GM12864 (cell line): ENCODE measurements around the gene ADNP.
A peak's percentile ranks its signal among the peaks of the same experiment; 100 is the strongest.
"Not testable (repeated sequence)": the region's sequence is repeated elsewhere in the genome, so short reads cannot be mapped to it uniquely, and the experiment has no call there.

ENCODE experiments used
- DNase-seq: peaks from one replicate; pipeline ENCODE4 v3.0.0-alpha.2; 2011; ENCODE audit warnings: low read depth
- H3K4me3 ChIP-seq: 2 replicates; pipeline ENCODE4 v1.5.1; 2011; ENCODE audit warnings: mild to moderate bottlenecking, low read depth, low read length, control low read depth
- TF ChIP-seq, protein P1 (sequence below): IDR thresholded peaks from 2 replicates; pipeline ENCODE4 v1.5.1; 2011; ENCODE audit warnings: low read depth, mild to moderate bottlenecking, moderate library complexity, low read length, control low read depth, inconsistent platforms; ENCODE audit errors: missing control alignments

The ADNP gene

DNA sequence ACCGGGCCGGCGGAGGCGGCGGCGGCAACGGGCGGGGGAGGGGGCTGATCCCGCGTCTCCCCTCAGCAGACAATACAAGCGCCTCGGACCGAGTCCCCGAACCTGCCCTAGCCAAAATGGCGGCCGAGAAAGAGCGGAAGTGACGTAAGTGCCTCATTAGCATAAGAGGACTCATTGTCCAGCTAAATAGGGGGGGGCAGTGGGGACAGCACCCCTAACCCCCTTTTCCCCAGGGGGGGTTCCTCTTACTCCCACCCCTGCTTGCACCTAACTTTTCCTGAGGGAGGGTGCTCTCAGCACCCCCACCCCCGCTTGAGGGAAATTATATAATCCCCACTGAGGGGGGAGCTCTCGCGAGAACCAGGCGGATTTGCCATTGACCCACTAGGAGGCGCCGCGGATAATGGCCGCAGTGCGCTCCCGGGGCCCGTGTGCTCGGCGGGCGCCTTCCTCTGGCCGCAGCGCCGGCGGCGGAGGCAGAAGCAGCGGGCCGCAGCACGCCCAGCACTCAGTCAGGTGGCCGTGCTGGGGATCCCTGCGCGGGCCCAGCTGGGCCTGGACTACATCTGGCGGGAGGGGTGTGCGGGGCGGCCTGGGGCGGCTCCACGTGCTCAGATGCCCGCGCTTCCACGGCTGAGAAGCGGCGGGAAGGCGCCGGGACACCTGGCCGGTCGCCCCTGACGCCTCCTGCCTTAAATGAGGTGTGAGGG lies at the start of gene ADNP:
ADNP (minus strand) TSS at position 132 of the 710 bp plus-strand sequence. CDS start 27,441 bp downstream, outside the sequence.
- TF ChIP-seq, protein P1, sequence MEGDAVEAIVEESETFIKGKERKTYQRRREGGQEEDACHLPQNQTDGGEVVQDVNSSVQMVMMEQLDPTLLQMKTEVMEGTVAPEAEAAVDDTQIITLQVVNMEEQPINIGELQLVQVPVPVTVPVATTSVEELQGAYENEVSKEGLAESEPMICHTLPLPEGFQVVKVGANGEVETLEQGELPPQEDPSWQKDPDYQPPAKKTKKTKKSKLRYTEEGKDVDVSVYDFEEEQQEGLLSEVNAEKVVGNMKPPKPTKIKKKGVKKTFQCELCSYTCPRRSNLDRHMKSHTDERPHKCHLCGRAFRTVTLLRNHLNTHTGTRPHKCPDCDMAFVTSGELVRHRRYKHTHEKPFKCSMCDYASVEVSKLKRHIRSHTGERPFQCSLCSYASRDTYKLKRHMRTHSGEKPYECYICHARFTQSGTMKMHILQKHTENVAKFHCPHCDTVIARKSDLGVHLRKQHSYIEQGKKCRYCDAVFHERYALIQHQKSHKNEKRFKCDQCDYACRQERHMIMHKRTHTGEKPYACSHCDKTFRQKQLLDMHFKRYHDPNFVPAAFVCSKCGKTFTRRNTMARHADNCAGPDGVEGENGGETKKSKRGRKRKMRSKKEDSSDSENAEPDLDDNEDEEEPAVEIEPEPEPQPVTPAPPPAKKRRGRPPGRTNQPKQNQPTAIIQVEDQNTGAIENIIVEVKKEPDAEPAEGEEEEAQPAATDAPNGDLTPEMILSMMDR = peak; percentile 55
- DNase-seq = peak; percentile 84
- H3K4me3 ChIP-seq = peak within 1 kb of the TSS; percentile 94

DNA sequence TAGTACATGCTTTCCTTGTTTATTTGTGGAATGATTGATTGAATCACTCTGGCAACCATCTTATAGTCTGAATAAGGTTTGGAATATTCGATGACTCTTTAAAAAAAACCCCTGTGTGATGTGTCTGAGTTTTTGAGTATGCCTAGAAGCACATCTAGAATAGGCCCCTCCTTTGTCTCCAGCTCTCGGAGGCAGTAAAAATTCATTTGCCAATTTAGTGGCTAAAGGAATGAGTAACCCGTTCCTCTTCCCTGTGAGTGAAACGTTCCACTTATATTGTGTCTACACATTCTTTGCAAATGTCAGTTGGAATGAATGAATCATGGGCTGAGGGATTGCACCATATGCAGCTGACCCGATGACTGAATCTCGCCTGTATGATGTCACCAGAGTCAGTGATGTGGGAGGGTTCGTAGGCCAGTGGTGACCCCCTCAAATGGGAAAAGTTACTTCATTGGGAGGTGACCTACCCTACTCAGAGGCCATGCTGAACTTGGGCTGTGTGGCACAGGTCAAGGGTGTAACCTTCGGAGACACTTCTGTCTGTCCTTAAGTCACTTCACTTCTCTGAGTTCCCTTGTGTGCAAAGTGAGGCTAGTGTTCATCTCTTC lies 48.9 kb upstream of the ADNP start:
- TF ChIP-seq, protein P1 = no peak
- no peak for DNase-seq
- H3K4me3 ChIP-seq = no peak overlapping the region

DNA sequence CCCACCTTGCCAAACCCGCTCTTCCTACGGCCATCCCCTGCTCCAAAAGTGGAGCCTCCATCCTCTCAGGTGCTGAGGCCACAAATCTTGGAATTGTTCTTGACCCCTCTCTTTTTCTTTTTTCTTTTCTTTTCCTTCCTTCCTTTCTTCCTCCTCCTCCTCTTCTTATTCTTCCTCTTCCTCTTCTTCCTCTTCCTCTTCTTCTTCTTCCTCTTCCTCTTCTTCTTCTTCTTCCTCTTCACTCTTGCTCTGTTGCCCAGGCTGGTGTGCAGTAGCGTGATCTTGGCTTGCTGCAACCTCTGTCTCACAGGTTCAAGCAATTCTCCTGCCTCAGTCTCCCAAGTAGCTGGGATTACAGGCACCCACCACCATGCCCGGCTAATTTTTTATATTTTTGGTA lies 47.3 kb upstream of the ADNP start:
- DNase-seq, H3K4me3 ChIP-seq: not testable (repeated sequence)

DNA sequence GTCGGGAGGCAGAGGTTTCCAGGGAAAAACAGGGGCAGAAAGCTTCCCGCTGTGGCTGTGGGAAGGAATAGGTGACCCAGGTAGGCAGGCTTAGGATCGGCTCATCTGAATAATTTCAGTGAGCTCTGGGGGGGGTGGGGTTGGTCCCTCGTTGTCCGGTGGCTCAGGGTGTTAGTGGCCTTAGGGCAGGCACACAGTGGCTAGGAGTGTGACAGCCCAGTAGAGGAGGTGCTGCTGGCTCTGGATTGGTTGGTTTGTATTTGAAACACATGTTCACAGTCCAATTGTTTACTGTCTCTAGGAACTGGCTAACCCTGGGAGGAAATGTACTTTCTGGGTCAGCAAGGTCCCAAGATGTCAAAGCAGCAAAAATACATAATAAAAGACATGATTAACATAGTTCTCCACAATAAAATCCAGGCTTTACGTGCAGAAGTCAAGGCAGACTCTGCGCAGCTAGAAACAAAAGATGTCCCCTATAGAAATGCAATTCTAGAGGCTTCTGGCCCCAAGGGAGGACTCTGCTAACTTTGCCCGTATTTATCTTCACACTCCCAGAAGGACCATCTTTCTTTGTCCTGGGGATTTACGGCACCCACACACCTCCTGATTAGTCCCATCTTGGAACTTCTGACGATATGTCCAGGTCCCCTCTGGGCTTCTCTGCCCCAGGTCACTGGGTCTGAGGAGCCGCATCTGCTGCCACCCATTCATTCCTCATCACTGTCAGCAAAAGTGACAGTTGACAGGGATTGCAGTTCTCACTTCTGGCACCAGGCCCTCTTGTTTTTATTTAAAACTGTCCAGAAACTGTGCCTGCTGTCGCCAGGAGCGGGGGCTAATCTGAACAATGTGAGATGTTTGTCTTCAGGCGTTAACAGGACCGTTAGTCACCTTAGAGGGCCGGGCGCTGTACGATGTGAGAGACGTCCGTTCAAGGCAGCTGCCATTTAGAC lies 46.1 kb upstream of the ADNP start:
- DNase-seq = no peak
- H3K4me3 ChIP-seq = no peak overlapping the region
- TF ChIP-seq, protein P1 = no peak

DNA sequence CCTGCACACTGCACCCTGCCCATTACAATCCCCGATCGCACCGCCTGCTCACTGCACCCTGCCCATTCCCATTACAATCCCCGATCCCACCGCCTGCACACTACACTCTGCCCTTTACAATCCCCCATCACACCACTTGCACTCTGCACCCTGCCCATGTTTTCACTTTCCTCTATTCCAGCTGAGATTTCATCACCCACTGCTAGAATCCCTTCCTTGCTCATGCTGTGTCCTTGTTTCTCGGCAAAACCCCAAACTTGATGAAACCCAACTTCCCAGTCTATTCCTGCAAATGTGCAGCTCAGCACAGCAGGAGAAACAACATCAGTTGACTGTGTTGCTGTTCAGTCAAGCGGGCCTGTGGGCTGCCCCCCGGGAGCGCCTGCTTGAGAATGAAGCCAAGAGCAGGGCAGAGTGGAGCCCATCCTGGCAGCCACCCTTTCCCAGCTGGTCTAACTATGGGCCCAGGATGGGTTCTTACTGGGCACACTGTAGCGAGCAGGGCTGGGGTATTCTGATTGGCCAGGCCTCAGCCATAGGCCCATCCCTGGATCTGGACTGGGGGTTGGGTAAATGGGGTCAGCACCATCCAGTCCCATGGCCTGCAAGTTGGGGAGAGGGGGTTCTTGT lies 44.6 kb upstream of the ADNP start:
- TF ChIP-seq, protein P1 = no peak
- no peak overlapping the region for H3K4me3 ChIP-seq
- DNase-seq = no peak

DNA sequence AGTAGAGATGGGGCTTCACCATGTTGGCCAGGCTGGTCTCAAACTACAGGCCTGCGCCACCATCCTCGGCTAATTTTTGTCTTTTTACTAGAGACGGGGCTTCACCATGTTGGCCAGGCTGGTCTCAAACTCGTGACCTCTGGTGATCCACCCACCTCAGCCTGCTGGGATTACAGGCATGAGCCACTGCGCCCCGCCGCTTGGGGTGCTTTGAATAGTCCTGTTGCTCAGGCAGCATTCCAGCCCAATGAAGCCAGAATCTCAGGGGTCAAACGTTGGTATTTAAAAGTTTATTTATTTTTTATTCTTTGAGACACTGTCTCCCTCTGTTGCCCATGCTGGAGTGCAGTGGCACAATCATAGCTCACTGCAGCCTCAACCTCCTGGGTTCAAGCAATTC lies 38.7 kb upstream of the ADNP start:
- TF ChIP-seq, protein P1 = no peak
- H3K4me3 ChIP-seq = no peak overlapping the region
- DNase-seq = no peak

DNA sequence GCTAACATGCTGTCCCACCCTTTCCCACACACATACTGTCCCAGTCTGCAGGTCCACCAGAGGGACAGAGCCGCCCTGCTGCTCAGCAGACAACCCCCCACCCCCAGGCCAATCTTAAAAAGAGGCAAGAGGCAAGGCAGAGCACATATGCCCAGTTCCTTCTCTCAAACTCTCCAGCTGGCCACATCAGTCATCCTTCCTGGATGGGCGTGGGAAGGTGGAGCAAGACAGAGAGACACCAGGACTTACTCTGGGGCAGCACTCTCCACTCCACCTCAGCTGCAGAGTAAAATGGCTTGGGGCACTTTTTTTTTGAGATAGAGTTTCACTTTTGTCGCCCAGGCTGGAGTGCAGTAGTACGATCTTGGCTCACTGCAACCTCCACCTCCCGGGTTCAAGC lies 38.2 kb upstream of the ADNP start:
- TF ChIP-seq, protein P1 = no peak
- no peak overlapping the region for H3K4me3 ChIP-seq
- DNase-seq = no peak
